Medulla oblongata (tissue), 1 donor: ENCODE data around the gene FJX1.
A peak's percentile ranks its signal among the peaks of the same experiment; 100 is the strongest.
"Not testable (repeated sequence)": the region's sequence is repeated elsewhere in the genome, so short reads cannot be mapped to it uniquely, and the experiment has no call there.

Experiments
- DNase-seq: peaks from one replicate; pipeline ENCODE4 v3.0.0-alpha.2; 2015; ENCODE audit errors: extremely low spot score

Gene FJX1

DNA sequence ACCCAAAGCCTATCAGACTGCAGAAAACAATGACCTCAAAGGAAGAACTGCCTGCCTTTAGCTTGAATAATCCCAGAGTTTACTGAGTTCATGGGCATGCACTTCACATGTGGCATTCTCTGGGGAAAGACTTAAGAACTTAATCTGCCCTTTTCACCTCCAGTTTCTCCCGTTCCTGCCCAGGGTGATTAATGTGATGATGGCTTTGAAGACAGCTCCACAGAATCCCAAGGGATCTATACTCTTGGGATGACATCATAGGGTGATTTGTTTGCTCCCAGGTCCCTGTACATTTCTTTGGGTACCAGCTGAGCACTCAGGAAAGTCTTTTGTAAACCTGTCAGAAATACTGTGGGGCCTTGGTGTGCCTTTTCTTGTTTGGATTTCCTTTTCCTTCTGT is 14.0 kb downstream of the FJX1 start:
- DNase-seq = no peak

- DNase-seq = no peak
Observed at GRCh38 chr11:35633827-35634423, 15.7 kb downstream of the FJX1 start.

GRCh38 chr11:35635933-35636332 is 17.7 kb downstream of the FJX1 start:
- DNase-seq = no peak

DNA sequence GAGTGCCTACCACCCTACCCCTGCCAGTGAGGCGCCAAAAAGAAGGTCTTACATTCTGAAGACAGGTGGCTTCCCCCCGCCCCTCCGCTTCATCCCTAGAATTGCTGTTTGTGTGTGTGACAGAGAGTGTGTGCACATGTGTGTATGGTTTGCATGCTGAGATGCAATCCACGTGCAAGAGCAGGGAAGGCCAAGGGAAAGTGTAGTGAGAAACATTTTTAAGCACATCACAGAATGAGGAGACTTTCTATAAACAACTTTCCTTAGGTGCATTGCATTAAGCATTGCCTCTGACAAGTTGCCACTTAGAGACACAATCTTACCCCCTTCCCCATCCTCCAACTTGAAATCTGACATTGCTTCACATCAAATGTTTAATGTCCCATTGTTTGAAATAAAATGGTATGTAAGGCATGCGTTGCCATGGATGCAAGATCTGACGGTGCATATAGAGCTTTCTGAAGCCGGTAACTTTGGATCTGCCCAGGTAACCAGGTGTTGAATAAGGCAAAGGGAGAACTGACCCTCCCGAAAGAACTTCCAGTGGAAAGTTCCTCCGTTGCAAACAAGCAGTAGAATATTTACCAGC is 21.4 kb downstream of the FJX1 start:
- no peak for DNase-seq

- DNase-seq = no peak
Observed at GRCh38 chr11:35641171-35641897, 23.1 kb downstream of the FJX1 start.

DNA sequence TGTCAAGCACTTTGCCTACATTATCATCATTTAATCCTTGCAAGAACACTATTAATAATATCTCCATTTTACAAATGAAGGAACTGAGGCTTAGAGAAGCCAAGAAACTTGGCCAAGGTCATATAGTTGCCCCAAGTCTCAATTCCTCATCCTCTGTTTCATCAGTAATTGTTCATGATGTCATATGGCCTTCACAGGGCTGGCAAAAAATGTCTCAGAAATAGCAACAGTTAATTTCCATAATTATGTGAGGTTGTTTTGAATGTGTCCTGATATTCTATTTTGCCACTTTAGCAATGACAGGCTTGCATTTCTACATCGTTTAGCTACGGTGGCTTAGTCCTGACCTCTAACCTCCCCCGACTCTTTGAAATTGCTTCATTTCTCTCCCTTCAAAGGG is 23.7 kb downstream of the FJX1 start:
- DNase-seq = no peak

- no peak for DNase-seq
Observed at GRCh38 chr11:35647421-35648093, 29.3 kb downstream of the FJX1 start.

GRCh38 chr11:35650006-35650405 is 31.7 kb downstream of the FJX1 start:
- DNase-seq = no peak

DNA sequence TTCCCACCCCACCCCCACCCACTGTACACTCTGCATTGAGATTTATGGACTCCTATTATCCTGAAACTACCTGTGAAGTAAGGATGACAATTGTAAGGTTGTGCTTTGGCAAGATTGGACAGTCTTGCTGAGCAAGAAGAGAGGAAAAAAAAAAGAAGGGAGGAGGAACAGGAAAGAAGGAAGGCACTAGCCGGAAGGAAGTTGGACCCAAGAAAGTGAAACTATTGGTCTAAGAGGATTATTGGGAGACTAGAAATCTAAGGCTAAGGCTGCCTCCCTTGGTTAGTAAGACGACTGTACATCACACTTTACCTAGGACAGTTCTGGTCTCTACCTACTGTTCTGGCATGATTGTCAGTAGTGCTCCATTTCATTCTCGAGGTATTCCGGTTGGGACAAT is 32.2 kb downstream of the FJX1 start:
- no peak for DNase-seq

- no peak for DNase-seq
Observed at GRCh38 chr11:35651263-35651662, 33.0 kb downstream of the FJX1 start.

DNA sequence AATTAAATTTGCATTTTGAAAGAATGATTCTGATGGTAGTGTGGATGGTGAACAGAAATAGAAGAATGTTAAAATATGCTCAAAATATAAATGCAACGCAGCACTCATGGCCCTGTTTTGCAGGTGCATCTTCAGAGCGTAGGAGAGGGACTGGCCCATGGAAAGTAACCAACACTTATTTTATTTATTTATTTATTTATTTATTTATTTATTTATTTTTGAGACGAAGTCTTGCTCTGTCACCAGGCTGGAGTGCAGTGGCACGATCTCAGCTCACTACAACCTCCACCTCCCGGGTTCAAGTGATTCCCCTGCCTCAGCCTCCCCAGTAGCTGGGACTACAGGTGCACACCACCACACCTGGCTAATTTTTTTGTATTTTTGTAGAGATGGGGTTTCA is 34.5 kb downstream of the FJX1 start:
- not testable (repeated sequence) for DNase-seq

DNA sequence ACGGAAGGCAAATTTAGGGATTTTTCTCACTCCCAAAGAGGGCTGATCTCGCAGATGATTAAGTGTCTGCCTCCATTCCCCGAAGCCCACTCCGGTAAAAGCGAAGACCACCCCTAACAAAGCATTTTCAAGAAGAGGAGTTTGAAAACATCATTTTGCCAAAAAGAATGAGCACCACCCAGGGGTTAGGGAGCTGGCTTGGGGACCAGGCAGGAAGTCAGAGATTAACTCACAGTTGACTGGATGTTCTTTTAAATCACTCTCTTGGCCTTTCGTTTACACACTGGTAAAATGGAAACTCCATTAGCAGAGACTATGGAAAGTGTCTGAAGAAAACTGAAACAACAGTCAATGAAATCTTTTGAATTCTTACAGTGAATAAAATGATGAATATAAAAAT is 36.5 kb downstream of the FJX1 start:
- DNase-seq = no peak

DNA sequence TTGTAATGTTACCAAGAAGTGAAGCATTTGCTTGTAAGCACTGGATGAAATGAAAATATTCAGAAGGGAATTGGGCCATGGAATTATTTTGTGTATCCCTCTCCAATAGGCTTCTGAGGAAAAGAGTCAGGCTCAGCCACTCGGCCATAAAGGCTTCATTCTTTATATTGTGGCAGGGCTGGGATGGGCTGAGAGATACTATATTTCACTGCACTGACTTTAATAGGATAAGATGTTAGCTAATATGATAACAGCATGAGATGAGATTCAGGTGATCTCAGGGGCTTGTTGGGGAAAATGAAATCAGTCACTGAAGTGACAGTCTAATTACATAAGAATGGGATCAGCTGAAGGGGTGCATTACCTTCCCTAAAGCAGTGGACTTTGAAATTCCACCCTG is 37.0 kb downstream of the FJX1 start:
- no peak for DNase-seq

- no peak for DNase-seq
Observed at GRCh38 chr11:35655856-35656255, 37.6 kb downstream of the FJX1 start.

DNA sequence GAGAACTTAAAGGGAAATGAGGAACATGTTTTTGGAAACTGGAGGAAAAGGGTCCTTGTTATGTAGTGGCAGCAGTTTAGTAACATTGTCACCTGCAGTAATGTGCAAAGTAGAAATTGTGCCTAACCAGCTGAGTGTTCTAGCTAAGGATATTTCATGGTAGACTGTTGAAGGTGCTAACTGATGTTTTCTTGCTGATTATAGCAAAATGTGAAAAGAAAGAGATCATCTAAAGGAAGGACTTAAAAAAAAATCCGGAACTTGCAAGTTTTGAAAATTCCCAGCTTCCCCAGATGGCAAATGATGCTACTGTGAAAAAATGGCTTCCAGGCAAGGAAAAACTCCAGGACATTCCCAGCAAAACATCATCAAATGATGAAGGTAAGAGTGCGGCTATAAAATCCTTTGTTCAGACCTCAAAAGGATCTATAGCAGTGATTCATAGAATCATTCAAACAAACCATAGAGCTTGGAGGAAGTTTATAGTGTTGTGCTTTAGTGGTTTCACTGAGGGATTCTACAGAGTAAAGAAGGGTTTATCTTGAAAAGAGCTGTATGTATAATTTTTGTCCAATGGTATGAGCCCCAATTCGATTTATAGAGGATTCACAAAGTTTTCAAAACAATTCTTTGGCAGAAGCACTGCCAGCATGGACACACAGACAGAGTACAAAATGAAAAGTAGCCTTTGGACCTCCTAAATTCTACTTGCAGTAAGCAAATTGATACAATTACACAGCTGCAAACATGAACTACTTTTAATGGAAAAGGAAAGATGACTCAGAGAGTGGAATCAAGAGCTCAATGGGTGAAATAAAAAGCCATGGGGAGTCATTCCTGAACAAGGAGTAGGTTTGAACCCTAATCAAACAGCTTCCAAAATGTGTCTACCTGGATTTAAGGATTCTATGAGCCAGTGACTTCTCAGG is 40.0 kb downstream of the FJX1 start:
- no peak for DNase-seq

DNA sequence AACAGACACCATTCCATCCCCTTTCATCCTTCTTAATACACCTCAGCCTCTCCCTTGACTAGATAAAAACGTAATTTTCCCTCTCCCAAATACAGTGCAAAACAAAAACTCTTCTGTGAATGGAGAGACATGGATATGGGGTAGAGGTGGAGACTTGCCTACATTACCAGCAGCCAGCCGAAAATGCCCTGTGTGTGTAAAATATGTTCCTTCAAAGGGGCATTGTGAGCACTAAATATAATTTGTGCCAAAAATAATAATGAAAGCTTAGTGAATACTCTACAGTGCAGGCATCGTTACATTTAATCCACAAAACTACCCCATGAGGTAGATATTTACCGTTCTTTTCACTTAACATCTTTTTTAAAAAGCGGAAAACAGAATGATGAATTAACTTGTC is 43.3 kb downstream of the FJX1 start:
- peak; percentile 17 for DNase-seq

DNA sequence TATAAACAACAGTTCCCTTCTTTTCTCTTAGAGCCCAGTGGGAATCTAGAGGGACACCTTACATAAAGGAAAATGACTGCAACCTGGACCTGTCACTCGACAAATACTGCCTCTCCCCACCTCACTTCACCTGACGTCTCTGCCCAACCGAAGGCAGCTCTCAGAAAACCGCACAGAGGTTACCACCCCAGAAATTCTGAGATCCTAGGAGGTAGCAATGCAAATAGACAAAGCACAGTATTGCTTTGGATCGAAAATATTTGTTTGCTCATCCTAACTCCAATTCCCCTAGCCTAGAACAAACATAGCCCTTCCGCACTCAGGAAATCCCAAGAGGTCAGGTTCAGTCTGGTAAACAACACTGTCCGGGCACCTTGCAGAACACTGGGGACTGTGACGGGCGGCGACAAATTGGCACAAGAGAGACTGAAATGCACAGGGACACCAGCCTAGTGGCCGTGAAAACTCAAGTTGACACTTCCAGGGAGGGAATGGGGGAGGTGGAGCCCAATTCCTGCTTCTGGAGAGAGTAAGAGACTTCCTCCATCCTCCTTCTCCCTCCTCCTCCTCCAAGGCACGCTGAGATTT is 43.9 kb downstream of the FJX1 start:
- peak; percentile 90 for DNase-seq

DNA sequence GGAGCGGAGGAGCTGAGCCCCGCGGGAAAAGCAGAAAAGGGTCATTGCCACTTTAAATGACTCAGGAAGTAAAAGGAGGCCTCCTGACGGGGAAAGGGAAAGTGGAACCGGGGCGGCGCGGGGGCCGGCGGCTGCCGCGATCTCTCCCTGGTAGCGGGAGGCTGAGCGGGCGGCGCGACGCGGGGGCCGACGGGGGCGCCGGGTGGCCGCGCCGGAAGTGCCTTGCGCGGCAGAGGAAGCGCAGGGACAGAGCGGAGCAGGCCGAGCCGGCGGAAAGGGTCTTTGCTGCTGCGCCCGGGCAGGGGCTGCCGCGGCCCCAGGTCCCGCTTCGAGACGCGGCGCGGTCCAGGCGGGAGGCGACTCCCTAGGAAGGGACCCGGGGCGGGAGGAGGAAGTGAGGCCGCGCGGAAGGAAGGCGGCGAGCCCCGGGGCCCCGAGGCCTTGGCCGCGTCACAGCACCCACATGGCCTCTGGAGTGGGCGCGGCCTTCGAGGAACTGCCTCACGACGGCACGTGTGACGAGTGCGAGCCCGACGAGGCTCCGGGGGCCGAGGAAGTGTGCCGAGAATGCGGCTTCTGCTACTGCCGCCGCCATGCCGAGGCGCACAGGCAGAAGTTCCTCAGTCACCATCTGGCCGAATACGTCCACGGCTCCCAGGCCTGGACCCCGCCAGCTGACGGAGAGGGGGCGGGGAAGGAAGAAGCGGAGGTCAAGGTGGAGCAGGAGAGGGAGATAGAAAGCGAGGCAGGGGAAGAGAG is 44.6 kb downstream of the FJX1 start, which contains the start of gene TRIM44:
Gene TRIM44 (plus strand): TSS at position 127 of the 759 bp plus-strand sequence. CDS start 337 bp downstream, at position 464.
- peak; percentile 67 for DNase-seq

DNA sequence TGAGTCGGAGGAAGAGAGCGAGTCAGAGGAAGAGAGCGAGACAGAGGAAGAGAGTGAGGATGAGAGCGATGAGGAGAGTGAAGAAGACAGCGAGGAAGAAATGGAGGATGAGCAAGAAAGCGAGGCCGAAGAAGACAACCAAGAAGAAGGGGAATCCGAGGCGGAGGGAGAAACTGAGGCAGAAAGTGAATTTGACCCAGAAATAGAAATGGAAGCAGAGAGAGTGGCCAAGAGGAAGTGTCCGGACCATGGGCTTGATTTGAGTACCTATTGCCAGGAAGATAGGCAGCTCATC is 45.1 kb downstream of the FJX1 start:
- DNase-seq = no peak

- no peak for DNase-seq
Observed at GRCh38 chr11:35664977-35665441, 46.7 kb downstream of the FJX1 start.

DNA sequence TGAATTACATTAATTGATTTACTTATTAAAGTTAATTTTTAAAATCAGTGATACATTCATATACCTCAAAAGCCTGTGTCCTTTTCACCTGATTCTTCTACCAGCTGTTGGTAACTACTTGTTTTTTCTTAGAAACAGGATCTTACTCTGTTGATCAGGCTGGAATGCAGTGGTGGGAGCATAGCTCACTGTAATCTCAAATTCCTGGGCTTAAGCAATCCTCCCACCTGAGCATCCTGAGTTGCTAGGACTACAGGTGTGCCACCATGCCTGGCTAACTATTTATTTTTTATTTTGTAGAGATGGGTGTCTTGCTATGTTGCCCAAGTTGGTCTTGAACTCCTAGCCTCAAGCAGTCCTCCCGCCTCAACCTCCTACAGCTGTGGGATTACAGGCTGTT is 49.0 kb downstream of the FJX1 start:
- DNase-seq = no peak
